Measurements from ENCODE around the gene SART1.

GRCh38 chr11:65916391-65916790, 45.1 kb upstream of the SART1 start:
- TF ChIP-seq CTCF (conservative IDR thresholded peaks at IDR 0.05) (no peak), EZH2 (IDR thresholded peaks at IDR 0.05; ENCODE audit: low read depth) (no peak)

Data from PC-9 (cell line).